HEK293 (cell line): ENCODE results near the gene TEAD1.

Experiments used
- CTCF ChIA-PET: fragments of 350-600 bp; formaldehyde crosslinking; extraction: SDS; loops from one replicate; lab custom pipeline; 2021; ENCODE audit warnings: antibody characterized with exemption; lab: Yijun Ruan, JAX
- POLR2A ChIA-PET: fragments of 300-600 bp; formaldehyde crosslinking; extraction: SDS; loops from one replicate; lab custom pipeline; 2020; ENCODE audit warnings: antibody characterized with exemption, inconsistent platforms; lab: Yijun Ruan, JAX
- H3K27ac ChIP-seq: fragments of 200-500 bp; sonication (Bioruptor generic); 2 replicates; pipeline ENCODE4 v1.5.1; 2014; ENCODE audit warnings: low read depth, low read length, control low read depth, inconsistent platforms; ENCODE audit errors: extremely low read depth
- H3K36me3 ChIP-seq, 2 experiments: fragments of 200-500 bp in 1 of 2; sonication (Bioruptor generic) in 1 of 2; 1 replicate in 1 of 2; 2 replicates in 1 of 2; pipeline ENCODE4 v1.5.1; 2014 to 2017; ENCODE audit warnings: inconsistent platforms in 2 of 2, low read length in 2 of 2; ENCODE audit not compliant: control insufficient read depth in 2 of 2, insufficient read depth in 1 of 2
- H3K4me1 ChIP-seq: fragments of 200-500 bp; sonication (Bioruptor generic); 2 replicates; pipeline ENCODE4 v1.5.1; 2014; ENCODE audit warnings: mild to moderate bottlenecking, low read length, inconsistent platforms; ENCODE audit not compliant: control insufficient read depth, insufficient read depth
- H3K4me3 ChIP-seq: 2 replicates; pipeline ENCODE4 v1.5.1; 2011; ENCODE audit warnings: low read depth, mild to moderate bottlenecking, control low read depth, low read length, moderate library complexity
- H3K9me3 ChIP-seq: fragments of 200-500 bp; sonication (Bioruptor generic); 2 replicates; pipeline ENCODE4 v1.5.1; 2014; ENCODE audit warnings: low read depth, low read length, inconsistent platforms; ENCODE audit not compliant: control insufficient read depth, insufficient read depth
- HOXA7 ChIP-seq: sonication (generic); formaldehyde crosslinking; IDR thresholded peaks from 2 replicates; pipeline ENCODE4 v1.8.1; 2022; ENCODE audit warnings: missing genetic modification reagents, borderline replicate concordance
- MEIS1 ChIP-seq: sonication (generic); formaldehyde crosslinking; IDR thresholded peaks from 2 replicates; pipeline ENCODE4 v1.8.1; 2022; ENCODE audit warnings: missing genetic modification reagents, mild to moderate bottlenecking, borderline replicate concordance
- SCRT1 ChIP-seq: fragments of 450-650 bp; formaldehyde crosslinking; IDR thresholded peaks from 2 replicates; pipeline ENCODE4 v1.5.1; 2016; ENCODE audit warnings: missing biosample characterization, missing genetic modification characterization, borderline replicate concordance
- ZBTB7A ChIP-seq: fragments of 450-650 bp; formaldehyde crosslinking; IDR thresholded peaks from 2 replicates; pipeline ENCODE4 v1.5.1; 2016; ENCODE audit warnings: low read depth, missing biosample characterization, missing genetic modification characterization
- ZNF121 ChIP-seq: fragments of 450-650 bp; formaldehyde crosslinking; IDR thresholded peaks from 2 replicates; pipeline ENCODE4 v1.5.1; 2016; ENCODE audit warnings: missing biosample characterization, missing genetic modification characterization
- ZNF211 ChIP-seq: fragments of 450-650 bp; formaldehyde crosslinking; IDR thresholded peaks from 2 replicates; pipeline ENCODE4 v1.5.1; 2016; ENCODE audit warnings: low read depth, missing biosample characterization, missing genetic modification characterization
- ZNF26 ChIP-seq: fragments of 450-650 bp; formaldehyde crosslinking; IDR thresholded peaks from 2 replicates; pipeline ENCODE4 v1.5.1; 2016; ENCODE audit warnings: missing biosample characterization, missing genetic modification characterization
- ZNF335 ChIP-seq: fragments of 450-650 bp; formaldehyde crosslinking; conservative IDR thresholded peaks from 2 replicates; pipeline ENCODE4 v1.5.1; 2016; ENCODE audit warnings: missing biosample characterization, missing genetic modification characterization
- ZNF423 ChIP-seq: fragments of 450-650 bp; formaldehyde crosslinking; IDR thresholded peaks from 2 replicates; pipeline ENCODE4 v1.5.1; 2016; ENCODE audit warnings: missing biosample characterization, missing genetic modification characterization
- ZNF513 ChIP-seq: fragments of 450-650 bp; IDR thresholded peaks from 2 replicates; pipeline ENCODE4 v1.5.1; 2018; ENCODE audit warnings: missing biosample characterization, missing genetic modification characterization
- ZNF518A ChIP-seq: fragments of 450-650 bp; formaldehyde crosslinking; conservative IDR thresholded peaks from 2 replicates; pipeline ENCODE4 v1.5.1; 2016; ENCODE audit warnings: low read depth, missing biosample characterization, missing genetic modification characterization
- ZNF600 ChIP-seq: fragments of 450-650 bp; formaldehyde crosslinking; IDR thresholded peaks from 2 replicates; pipeline ENCODE4 v1.5.1; 2016; ENCODE audit warnings: missing biosample characterization, missing genetic modification characterization
- ZNF670 ChIP-seq: fragments of 450-650 bp; formaldehyde crosslinking; IDR thresholded peaks from 2 replicates; pipeline ENCODE4 v1.5.1; 2016; ENCODE audit warnings: missing biosample characterization, missing genetic modification characterization, low read depth
- ZNF791 ChIP-seq: fragments of 450-650 bp; formaldehyde crosslinking; IDR thresholded peaks from 2 replicates; pipeline ENCODE4 v1.5.1; 2016; ENCODE audit warnings: missing biosample characterization, missing genetic modification characterization
- TF ChIP-seq, protein P1 (sequence below): fragments of 450-650 bp; formaldehyde crosslinking; IDR thresholded peaks from 2 replicates; pipeline ENCODE4 v1.5.1; 2016; ENCODE audit warnings: missing biosample characterization, missing genetic modification characterization
- TF ChIP-seq, protein P2 (sequence below): fragments of 450-650 bp; formaldehyde crosslinking; IDR thresholded peaks from 2 replicates; pipeline ENCODE4 v1.5.0; 2017; ENCODE audit warnings: missing biosample characterization, missing genetic modification characterization, borderline replicate concordance
- TF ChIP-seq, protein P3 (sequence below): fragments of 450-650 bp; formaldehyde crosslinking; IDR thresholded peaks from 2 replicates; pipeline ENCODE4 v1.5.1; 2016; ENCODE audit warnings: missing biosample characterization, missing genetic modification characterization

Gene TEAD1

GRCh38 chr11:12750181-12750580 is 76.0 kb downstream of the TEAD1 start:
- CTCF ChIA-PET, result no interaction called here
- peaks cover 14% of the 10 kb centered on the region; the same call in 1 of the 2 replicates for H3K4me1 ChIP-seq
- H3K9me3 ChIP-seq, result no peaks in the 10 kb centered on the region
- POLR2A ChIA-PET, result no interaction called here
- no peak overlapping the region for H3K27ac ChIP-seq
- H3K36me3 ChIP-seq, result no peaks in the 10 kb centered on the region
- TF ChIP-seq, protein P1, sequence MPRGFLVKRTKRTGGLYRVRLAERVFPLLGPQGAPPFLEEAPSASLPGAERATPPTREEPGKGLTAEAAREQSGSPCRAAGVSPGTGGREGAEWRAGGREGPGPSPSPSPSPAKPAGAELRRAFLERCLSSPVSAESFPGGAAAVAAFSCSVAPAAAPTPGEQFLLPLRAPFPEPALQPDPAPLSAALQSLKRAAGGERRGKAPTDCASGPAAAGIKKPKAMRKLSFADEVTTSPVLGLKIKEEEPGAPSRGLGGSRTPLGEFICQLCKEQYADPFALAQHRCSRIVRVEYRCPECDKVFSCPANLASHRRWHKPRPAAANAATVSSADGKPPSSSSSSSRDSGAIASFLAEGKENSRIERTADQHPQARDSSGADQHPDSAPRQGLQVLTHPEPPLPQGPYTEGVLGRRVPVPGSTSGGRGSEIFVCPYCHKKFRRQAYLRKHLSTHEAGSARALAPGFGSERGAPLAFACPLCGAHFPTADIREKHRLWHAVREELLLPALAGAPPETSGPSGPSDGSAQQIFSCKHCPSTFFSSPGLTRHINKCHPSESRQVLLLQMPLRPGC (tag by site-specific recombination), result no peak
- TF ChIP-seq ZNF670 (tag by site-specific recombination) (no peak), ZNF513 (tag by site-specific recombination) (no peak), ZNF211 (tag by site-specific recombination) (no peak), ZNF121 (tag by site-specific recombination) (no peak), ZNF518A (tag by site-specific recombination) (no peak), SCRT1 (tag by site-specific recombination) (no peak), ZNF335 (tag by site-specific recombination) (no peak), ZBTB7A (no peak), ZNF791 (tag by site-specific recombination) (no peak), MEIS1 (CRISPR knock-in tag) (no peak), ZNF423 (tag by site-specific recombination) (no peak), ZNF600 (tag by site-specific recombination) (no peak), ZNF26 (tag by site-specific recombination) (no peak), HOXA7 (CRISPR knock-in tag) (no peak)
- TF ChIP-seq, protein P2, sequence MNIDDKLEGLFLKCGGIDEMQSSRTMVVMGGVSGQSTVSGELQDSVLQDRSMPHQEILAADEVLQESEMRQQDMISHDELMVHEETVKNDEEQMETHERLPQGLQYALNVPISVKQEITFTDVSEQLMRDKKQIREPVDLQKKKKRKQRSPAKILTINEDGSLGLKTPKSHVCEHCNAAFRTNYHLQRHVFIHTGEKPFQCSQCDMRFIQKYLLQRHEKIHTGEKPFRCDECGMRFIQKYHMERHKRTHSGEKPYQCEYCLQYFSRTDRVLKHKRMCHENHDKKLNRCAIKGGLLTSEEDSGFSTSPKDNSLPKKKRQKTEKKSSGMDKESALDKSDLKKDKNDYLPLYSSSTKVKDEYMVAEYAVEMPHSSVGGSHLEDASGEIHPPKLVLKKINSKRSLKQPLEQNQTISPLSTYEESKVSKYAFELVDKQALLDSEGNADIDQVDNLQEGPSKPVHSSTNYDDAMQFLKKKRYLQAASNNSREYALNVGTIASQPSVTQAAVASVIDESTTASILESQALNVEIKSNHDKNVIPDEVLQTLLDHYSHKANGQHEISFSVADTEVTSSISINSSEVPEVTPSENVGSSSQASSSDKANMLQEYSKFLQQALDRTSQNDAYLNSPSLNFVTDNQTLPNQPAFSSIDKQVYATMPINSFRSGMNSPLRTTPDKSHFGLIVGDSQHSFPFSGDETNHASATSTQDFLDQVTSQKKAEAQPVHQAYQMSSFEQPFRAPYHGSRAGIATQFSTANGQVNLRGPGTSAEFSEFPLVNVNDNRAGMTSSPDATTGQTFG, result no peak
- TF ChIP-seq, protein P3, sequence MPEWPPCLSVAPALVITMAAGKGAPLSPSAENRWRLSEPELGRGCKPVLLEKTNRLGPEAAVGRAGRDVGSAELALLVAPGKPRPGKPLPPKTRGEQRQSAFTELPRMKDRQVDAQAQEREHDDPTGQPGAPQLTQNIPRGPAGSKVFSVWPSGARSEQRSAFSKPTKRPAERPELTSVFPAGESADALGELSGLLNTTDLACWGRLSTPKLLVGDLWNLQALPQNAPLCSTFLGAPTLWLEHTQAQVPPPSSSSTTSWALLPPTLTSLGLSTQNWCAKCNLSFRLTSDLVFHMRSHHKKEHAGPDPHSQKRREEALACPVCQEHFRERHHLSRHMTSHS (tag by site-specific recombination), result no peak
- H3K4me3 ChIP-seq, result no peak overlapping the region
